EH (cell line): ENCODE data around the gene EI24.

ENCODE experiments used
- DNase-seq: peaks from one replicate; pipeline ENCODE4 v3.0.0-alpha.2; 2015; ENCODE audit warnings: low read depth

The EI24 gene

GRCh38 chr11:125627236-125627910 is 58.1 kb downstream of the EI24 start:
- DNase-seq = peak; percentile 8
